Vagina (tissue), 2 donors: ENCODE data around the gene KLHL33.

ENCODE experiments used
- POLR2A ChIP-seq, 2 donors: fragments of 450-650 bp; IDR thresholded peaks; one replicate each; pipeline ENCODE4 v1.6.1; 2017; ENCODE audit warnings: antibody characterized with exemption in 2 of 2, mild to moderate bottlenecking in 2 of 2, moderate library complexity in 2 of 2
- POLR2AphosphoS5 ChIP-seq, 2 donors: sonication (generic); formaldehyde crosslinking; IDR thresholded peaks; one replicate each; pipeline ENCODE4 v1.9.0; 2017; ENCODE audit warnings: antibody characterized with exemption in 2 of 2, mild to moderate bottlenecking in 2 of 2, low read depth in 1 of 2; ENCODE audit not compliant: insufficient read depth in 1 of 2
- TF ChIP-seq, protein P1 (sequence below), 3 experiments: fragments of 450-650 bp in 2 of 3; fragments of 200-600 bp in 1 of 3; sonication (generic) in 1 of 3; IDR thresholded peaks; one replicate each; pipeline ENCODE4 v1.5.1; 2017 to 2019; ENCODE audit warnings: antibody characterized with exemption in 3 of 3, mild to moderate bottlenecking in 2 of 3, moderate library complexity in 2 of 3

DNA sequence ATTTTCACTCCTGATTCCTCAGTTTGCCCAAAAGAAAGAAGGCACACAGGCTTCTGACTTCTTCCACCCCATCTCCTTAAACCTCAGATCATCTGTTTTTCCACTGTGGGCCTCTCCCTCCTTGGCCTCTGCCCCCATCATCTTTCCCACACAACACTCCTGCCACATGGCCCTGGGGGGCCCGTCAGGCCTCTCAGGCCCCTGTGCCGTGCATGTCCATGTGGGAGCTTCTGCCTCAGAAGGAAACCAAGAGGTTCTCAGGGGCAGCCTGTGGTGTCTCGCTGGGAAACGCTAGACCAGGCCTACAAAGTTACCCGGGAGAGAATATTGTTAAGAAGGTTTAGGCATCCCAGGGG, 8.0 kb downstream of the KLHL33 start:
- TF ChIP-seq POLR2A (IDR thresholded peaks at IDR 0.05) (no peak), POLR2AphosphoS5 (IDR thresholded peaks at IDR 0.05; ENCODE audit: insufficient read depth in 1 of 2, low read depth in 1 of 2) (no peak)
- TF ChIP-seq, protein P1, sequence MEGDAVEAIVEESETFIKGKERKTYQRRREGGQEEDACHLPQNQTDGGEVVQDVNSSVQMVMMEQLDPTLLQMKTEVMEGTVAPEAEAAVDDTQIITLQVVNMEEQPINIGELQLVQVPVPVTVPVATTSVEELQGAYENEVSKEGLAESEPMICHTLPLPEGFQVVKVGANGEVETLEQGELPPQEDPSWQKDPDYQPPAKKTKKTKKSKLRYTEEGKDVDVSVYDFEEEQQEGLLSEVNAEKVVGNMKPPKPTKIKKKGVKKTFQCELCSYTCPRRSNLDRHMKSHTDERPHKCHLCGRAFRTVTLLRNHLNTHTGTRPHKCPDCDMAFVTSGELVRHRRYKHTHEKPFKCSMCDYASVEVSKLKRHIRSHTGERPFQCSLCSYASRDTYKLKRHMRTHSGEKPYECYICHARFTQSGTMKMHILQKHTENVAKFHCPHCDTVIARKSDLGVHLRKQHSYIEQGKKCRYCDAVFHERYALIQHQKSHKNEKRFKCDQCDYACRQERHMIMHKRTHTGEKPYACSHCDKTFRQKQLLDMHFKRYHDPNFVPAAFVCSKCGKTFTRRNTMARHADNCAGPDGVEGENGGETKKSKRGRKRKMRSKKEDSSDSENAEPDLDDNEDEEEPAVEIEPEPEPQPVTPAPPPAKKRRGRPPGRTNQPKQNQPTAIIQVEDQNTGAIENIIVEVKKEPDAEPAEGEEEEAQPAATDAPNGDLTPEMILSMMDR (IDR thresholded peaks at IDR 0.05) = no peak
